K562 (cell line): ENCODE measurements around the gene CDCA3. TPM values are rescaled to one million over a fixed set of nuclear protein-coding genes. Genes with fewer than 3 reads are reported as not detected.

Experiments used
- C11orf30 ChIP-seq: fragments of 450-650 bp; IDR thresholded peaks from 2 replicates; pipeline ENCODE4 v1.6.1; 2016; ENCODE audit warnings: low read depth, mild to moderate bottlenecking
- CXXC5 ChIP-seq: fragments of 250-450 bp; sonication (Bioruptor Pico); IDR thresholded peaks from 2 replicates; pipeline ENCODE4 v1.8.0; 2022; ENCODE audit warnings: inconsistent platforms, mild to moderate bottlenecking, moderate library complexity
- DDX20 ChIP-seq: fragments of 450-650 bp; IDR thresholded peaks from 2 replicates; pipeline ENCODE4 v1.6.1; 2016; ENCODE audit warnings: missing genetic modification characterization, low read depth, mild to moderate bottlenecking, missing compliant biosample characterization, moderate library complexity
- ELF2 ChIP-seq: fragments of 250-450 bp; sonication (Bioruptor Pico); IDR thresholded peaks from 2 replicates; pipeline ENCODE4 v1.5.0; 2021; ENCODE audit warnings: mild to moderate bottlenecking
- ETV6 ChIP-seq, 3 experiments: fragments of 150-350 bp in 1 of 3; sonication (generic) in 1 of 3; formaldehyde crosslinking in 1 of 3; IDR thresholded peaks; 2 replicates each; pipeline versions ENCODE4 v1.6.1 to v1.8.0; 2014 to 2022; ENCODE audit warnings: borderline replicate concordance in 2 of 3, low read depth in 2 of 3, antibody characterized with exemption in 1 of 3, low read length in 1 of 3, mild to moderate bottlenecking in 1 of 3, missing genetic modification reagents in 1 of 3
- FIP1L1 ChIP-seq: fragments of 200-400 bp; formaldehyde crosslinking; IDR thresholded peaks from 2 replicates; pipeline ENCODE4 v1.6.1; 2018; ENCODE audit warnings: mild to moderate bottlenecking, low read depth, low read length; ENCODE audit not compliant: poor library complexity, severe bottlenecking
- FOXJ3 ChIP-seq: sonication (generic); formaldehyde crosslinking; IDR thresholded peaks from 2 replicates; pipeline ENCODE4 v1.4.0; 2020; ENCODE audit warnings: mild to moderate bottlenecking, missing genetic modification reagents
- FOXK2 ChIP-seq, 2 experiments: fragments of 450-650 bp; IDR thresholded peaks in 1 of 2; conservative IDR thresholded peaks in 1 of 2; 2 replicates each; pipeline ENCODE4 v1.6.1; 2016; ENCODE audit warnings: low read depth in 2 of 2, mild to moderate bottlenecking in 1 of 2
- HCFC1 ChIP-seq: IDR thresholded peaks from 2 replicates; pipeline ENCODE4 v1.6.1; 2012; ENCODE audit warnings: low read depth, low read length, improper control_type of control experiment
- HSF4 ChIP-seq: fragments of 250-450 bp; sonication (Bioruptor Pico); IDR thresholded peaks from 2 replicates; pipeline ENCODE4 v2.1.2; 2022; ENCODE audit warnings: mild to moderate bottlenecking, moderate library complexity, borderline replicate concordance
- MCM2 ChIP-seq: fragments of 450-650 bp; IDR thresholded peaks from 2 replicates; pipeline ENCODE4 v1.6.1; 2017; ENCODE audit warnings: low read depth, mild to moderate bottlenecking
- MECOM ChIP-seq: fragments of 250-450 bp; sonication (Bioruptor Pico); IDR thresholded peaks from 2 replicates; pipeline ENCODE4 v1.8.0; 2022; ENCODE audit warnings: inconsistent platforms
- PTTG1 ChIP-seq: fragments of 450-650 bp; IDR thresholded peaks from 2 replicates; pipeline ENCODE4 v1.6.1; 2016; ENCODE audit warnings: low read depth, mild to moderate bottlenecking, missing genetic modification characterization, missing compliant biosample characterization
- STAT5A ChIP-seq: IDR thresholded peaks from 2 replicates; pipeline ENCODE4 v1.6.1; 2012; ENCODE audit warnings: low read length, inconsistent platforms, borderline replicate concordance
- TEAD4 ChIP-seq, 2 experiments: sonication (generic) in 1 of 2; formaldehyde crosslinking in 1 of 2; IDR thresholded peaks; 2 replicates each; pipeline versions ENCODE4 v1.6.1 to v1.8.0; 2012 to 2022; ENCODE audit warnings: borderline replicate concordance in 1 of 2, inconsistent platforms in 1 of 2, low read length in 1 of 2, mild to moderate bottlenecking in 1 of 2, missing genetic modification reagents in 1 of 2
- ZNF239 ChIP-seq: fragments of 250-450 bp; sonication (Bioruptor Pico); IDR thresholded peaks from 2 replicates; pipeline ENCODE4 v1.4.0; 2020; ENCODE audit warnings: mild to moderate bottlenecking
- ZNF551 ChIP-seq: fragments of 250-450 bp; sonication (Bioruptor Pico); IDR thresholded peaks from 2 replicates; pipeline ENCODE4 v1.5.0; 2021; ENCODE audit warnings: mild to moderate bottlenecking, moderate library complexity
- ZZZ3 ChIP-seq: fragments of 450-650 bp; IDR thresholded peaks from 2 replicates; pipeline ENCODE4 v1.6.1; 2016; ENCODE audit warnings: antibody characterized with exemption, mild to moderate bottlenecking, moderate library complexity
- polyA plus RNA-seq, 8 experiments: library from polyadenylated mRNA; depleted of rRNA in 4 of 8; stranded (reverse) in 5 of 8; unstranded in 3 of 8; fragments of >200 nt; fragmentation: Nextera tagmentation in 2 of 8; fragmentation: Illumina TruSeq in 1 of 8; extraction: Ambion mirVana in 2 of 8; extraction: Trizol in 1 of 8; gene quantifications; 2 replicates each; pipeline versions ENCODE4 v1.2.1 to v1.2.3, GENCODE V29; 2011 to 2014; ENCODE audit warnings: inconsistent platforms in 1 of 8, missing spikeins in 1 of 8
- total RNA-seq, 7 experiments: library from RNA; depleted of rRNA in 6 of 7; stranded (reverse); fragments of >200 nt in 6 of 7; fragmentation: Illumina TruSeq in 2 of 7; extraction: Trizol in 2 of 7; gene quantifications; 2 replicates each; pipeline versions ENCODE4 v1.2.1 to v1.2.3, GENCODE V29; 2011 to 2021; ENCODE audit warnings: low replicate concordance in 1 of 7
- TF ChIP-seq, protein P1 (sequence below): sonication (generic); formaldehyde crosslinking; IDR thresholded peaks from 2 replicates; pipeline ENCODE4 v1.8.0; 2023; ENCODE audit warnings: missing genetic modification reagents, mild to moderate bottlenecking, borderline replicate concordance
- TF ChIP-seq, protein P2 (sequence below): fragments of 450-650 bp; IDR thresholded peaks from 2 replicates; pipeline ENCODE4 v1.6.1; 2016; ENCODE audit warnings: mild to moderate bottlenecking

The CDCA3 gene
- total and polyA plus RNA-seq, 9 of the 15 experiments (the other 6 are each of a cell fraction or from before 2014, with no cell fraction given): 24.2 to 80.8 (median 55.1) TPM

DNA sequence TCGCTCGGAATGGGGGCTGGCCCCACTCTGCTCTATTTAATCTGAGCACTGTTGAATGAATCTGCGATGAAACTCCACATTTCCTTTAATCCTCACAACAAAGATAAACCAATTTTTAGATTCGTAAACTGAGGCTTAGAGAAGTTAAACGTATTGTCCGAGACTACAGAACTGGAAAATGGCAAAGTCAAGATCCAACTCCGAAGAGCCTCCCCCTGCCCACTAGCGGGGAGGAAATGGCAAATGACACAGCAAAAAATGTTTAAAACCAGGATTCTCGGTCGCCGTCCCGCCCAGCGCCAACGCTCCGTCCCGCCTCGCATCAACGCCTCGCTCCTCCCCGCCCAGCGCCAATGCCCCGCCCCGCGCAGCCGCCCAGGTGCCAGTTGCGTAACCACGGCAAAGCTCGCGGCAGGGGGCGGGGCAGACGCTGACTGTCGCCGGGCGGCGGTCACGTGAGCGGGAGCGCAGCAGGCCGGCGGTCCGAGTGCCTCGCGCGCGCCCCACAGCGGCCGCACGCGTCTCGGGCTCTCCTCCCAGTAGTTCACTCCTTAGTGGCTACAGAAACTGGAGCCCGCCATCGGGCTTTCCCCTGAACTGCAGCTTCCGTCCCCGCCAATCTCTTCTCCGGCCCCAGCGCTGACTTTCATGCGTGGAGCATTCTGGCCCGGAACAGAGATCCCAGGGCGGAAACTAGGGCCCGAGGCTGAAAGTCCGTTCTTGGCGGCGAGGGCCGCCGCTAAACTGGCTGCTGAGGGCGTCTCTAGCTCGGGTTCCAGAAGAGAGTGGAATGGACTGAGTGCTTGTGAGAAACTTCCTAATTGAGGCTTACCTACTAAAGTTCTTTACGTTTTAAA, 39.9 kb upstream of the CDCA3 start (continued):
- TF ChIP-seq DDX20 (tag) (no peak), FIP1L1 (peak; percentile 65), STAT5A (no peak), HCFC1 (peak; percentile 17; the same call in 1 of the 2 replicates), MECOM (CRISPR knock-in tag) (no peak), C11orf30 (peak; percentile 96), FOXJ3 (CRISPR knock-in tag) (no peak), TEAD4 (IDR thresholded peaks at IDR 0.05; ENCODE audit: low read length) (peak; percentile 33; the same call in 1 of the 2 replicates), TEAD4 (CRISPR knock-in tag; IDR thresholded peaks at IDR 0.05; ENCODE audit: borderline replicate concordance) (no peak), FOXK2 (conservative IDR thresholded peaks at IDR 0.05 in 1 of 2, IDR thresholded peaks at IDR 0.05 in 1 of 2; ENCODE audit: low read depth in 2 of 2) (no peak), ETV6 (IDR thresholded peaks at IDR 0.05; ENCODE audit: borderline replicate concordance in 1 of 2, low read depth in 2 of 2, low read length in 1 of 2) (no peak), ETV6 (CRISPR knock-in tag; IDR thresholded peaks at IDR 0.05; ENCODE audit: borderline replicate concordance) (no peak), ZZZ3 (no peak), CXXC5 (CRISPR knock-in tag) (peak; percentile 96), ZNF551 (no peak), HSF4 (CRISPR knock-in tag) (no peak), PTTG1 (tag) (no peak), MCM2 (no peak), ZNF239 (CRISPR knock-in tag) (no peak), ELF2 (CRISPR knock-in tag) (no peak)
- TF ChIP-seq, protein P1, sequence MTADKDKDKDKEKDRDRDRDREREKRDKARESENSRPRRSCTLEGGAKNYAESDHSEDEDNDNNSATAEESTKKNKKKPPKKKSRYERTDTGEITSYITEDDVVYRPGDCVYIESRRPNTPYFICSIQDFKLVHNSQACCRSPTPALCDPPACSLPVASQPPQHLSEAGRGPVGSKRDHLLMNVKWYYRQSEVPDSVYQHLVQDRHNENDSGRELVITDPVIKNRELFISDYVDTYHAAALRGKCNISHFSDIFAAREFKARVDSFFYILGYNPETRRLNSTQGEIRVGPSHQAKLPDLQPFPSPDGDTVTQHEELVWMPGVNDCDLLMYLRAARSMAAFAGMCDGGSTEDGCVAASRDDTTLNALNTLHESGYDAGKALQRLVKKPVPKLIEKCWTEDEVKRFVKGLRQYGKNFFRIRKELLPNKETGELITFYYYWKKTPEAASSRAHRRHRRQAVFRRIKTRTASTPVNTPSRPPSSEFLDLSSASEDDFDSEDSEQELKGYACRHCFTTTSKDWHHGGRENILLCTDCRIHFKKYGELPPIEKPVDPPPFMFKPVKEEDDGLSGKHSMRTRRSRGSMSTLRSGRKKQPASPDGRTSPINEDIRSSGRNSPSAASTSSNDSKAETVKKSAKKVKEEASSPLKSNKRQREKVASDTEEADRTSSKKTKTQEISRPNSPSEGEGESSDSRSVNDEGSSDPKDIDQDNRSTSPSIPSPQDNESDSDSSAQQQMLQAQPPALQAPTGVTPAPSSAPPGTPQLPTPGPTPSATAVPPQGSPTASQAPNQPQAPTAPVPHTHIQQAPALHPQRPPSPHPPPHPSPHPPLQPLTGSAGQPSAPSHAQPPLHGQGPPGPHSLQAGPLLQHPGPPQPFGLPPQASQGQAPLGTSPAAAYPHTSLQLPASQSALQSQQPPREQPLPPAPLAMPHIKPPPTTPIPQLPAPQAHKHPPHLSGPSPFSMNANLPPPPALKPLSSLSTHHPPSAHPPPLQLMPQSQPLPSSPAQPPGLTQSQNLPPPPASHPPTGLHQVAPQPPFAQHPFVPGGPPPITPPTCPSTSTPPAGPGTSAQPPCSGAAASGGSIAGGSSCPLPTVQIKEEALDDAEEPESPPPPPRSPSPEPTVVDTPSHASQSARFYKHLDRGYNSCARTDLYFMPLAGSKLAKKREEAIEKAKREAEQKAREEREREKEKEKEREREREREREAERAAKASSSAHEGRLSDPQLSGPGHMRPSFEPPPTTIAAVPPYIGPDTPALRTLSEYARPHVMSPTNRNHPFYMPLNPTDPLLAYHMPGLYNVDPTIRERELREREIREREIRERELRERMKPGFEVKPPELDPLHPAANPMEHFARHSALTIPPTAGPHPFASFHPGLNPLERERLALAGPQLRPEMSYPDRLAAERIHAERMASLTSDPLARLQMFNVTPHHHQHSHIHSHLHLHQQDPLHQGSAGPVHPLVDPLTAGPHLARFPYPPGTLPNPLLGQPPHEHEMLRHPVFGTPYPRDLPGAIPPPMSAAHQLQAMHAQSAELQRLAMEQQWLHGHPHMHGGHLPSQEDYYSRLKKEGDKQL (CRISPR knock-in tag): no peak
- TF ChIP-seq, protein P2, sequence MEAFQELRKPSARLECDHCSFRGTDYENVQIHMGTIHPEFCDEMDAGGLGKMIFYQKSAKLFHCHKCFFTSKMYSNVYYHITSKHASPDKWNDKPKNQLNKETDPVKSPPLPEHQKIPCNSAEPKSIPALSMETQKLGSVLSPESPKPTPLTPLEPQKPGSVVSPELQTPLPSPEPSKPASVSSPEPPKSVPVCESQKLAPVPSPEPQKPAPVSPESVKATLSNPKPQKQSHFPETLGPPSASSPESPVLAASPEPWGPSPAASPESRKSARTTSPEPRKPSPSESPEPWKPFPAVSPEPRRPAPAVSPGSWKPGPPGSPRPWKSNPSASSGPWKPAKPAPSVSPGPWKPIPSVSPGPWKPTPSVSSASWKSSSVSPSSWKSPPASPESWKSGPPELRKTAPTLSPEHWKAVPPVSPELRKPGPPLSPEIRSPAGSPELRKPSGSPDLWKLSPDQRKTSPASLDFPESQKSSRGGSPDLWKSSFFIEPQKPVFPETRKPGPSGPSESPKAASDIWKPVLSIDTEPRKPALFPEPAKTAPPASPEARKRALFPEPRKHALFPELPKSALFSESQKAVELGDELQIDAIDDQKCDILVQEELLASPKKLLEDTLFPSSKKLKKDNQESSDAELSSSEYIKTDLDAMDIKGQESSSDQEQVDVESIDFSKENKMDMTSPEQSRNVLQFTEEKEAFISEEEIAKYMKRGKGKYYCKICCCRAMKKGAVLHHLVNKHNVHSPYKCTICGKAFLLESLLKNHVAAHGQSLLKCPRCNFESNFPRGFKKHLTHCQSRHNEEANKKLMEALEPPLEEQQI: no peak
